ENCODE measurements around the gene CREB3.

Gene CREB3

GRCh38 chr9:35738924-35739323, 6.5 kb downstream of the CREB3 start:
- no peak overlapping the region for H3K4me3 ChIP-seq (ENCODE audit: low read length)
- H3K27me3 ChIP-seq (ENCODE audit: control insufficient read depth, low read length), result no peaks in the 10 kb centered on the region
- H3K9me3 ChIP-seq (ENCODE audit: control insufficient read depth, insufficient read depth, low read length), result no peaks in the 10 kb centered on the region
- peaks cover 5% of the 10 kb centered on the region; the same call in 1 of the 2 replicates for H4K20me1 ChIP-seq (ENCODE audit: control insufficient read depth, insufficient read depth, low read depth, low read length)
- H3K9me2 ChIP-seq (replicated peaks; ENCODE audit: control insufficient read depth, low read length), result no peaks in the 10 kb centered on the region
- H3K36me3 ChIP-seq (ENCODE audit: control insufficient read depth, low read length), result peaks cover 83% of the 10 kb centered on the region
- no peak overlapping the region for H3K4me2 ChIP-seq (ENCODE audit: low read length)
- peaks cover 10% of the 10 kb centered on the region for H3K4me1 ChIP-seq (ENCODE audit: control insufficient read depth, low read length)
- H3K79me2 ChIP-seq (ENCODE audit: control insufficient read depth, low read length), result no peaks in the 10 kb centered on the region; the same call in 1 of the 2 replicates
- H3K27ac ChIP-seq (ENCODE audit: low read depth, low read length), result no peak overlapping the region
- H3F3A ChIP-seq (ENCODE audit: control insufficient read depth, insufficient read depth), result no peaks in the 10 kb centered on the region
- TF ChIP-seq EZH2phosphoT487 (IDR thresholded peaks at IDR 0.05; ENCODE audit: borderline replicate concordance, low read length) (no peak), CTCF (IDR thresholded peaks at IDR 0.05; ENCODE audit: low read depth, low read length, poor library complexity, severe bottlenecking) (no peak)

- Histone ChIP-seq H3K36me3 (ENCODE audit: control insufficient read depth, low read length) (peaks cover 87% of the 10 kb centered on the region), H3K4me2 (ENCODE audit: low read length) (no peak overlapping the region), H3K27me3 (ENCODE audit: control insufficient read depth, low read length) (no peaks in the 10 kb centered on the region), H3K4me3 (ENCODE audit: low read length) (no peak overlapping the region), H3K9me3 (ENCODE audit: control insufficient read depth, insufficient read depth, low read length) (no peaks in the 10 kb centered on the region), H3K9me2 (replicated peaks; ENCODE audit: control insufficient read depth, low read length) (no peaks in the 10 kb centered on the region), H3K27ac (ENCODE audit: low read depth, low read length) (no peak overlapping the region), H3K79me2 (ENCODE audit: control insufficient read depth, low read length) (no peaks in the 10 kb centered on the region; the same call in 1 of the 2 replicates), H4K20me1 (ENCODE audit: control insufficient read depth, insufficient read depth, low read depth, low read length) (peaks cover 5% of the 10 kb centered on the region; the same call in 1 of the 2 replicates), H3K4me1 (ENCODE audit: control insufficient read depth, low read length) (peaks cover 5% of the 10 kb centered on the region; the same call in 1 of the 2 replicates), H3F3A (ENCODE audit: control insufficient read depth, insufficient read depth) (no peaks in the 10 kb centered on the region; the same call in 1 of the 2 replicates)
- TF ChIP-seq CTCF (IDR thresholded peaks at IDR 0.05; ENCODE audit: low read depth, low read length, poor library complexity, severe bottlenecking) (no peak), EZH2phosphoT487 (IDR thresholded peaks at IDR 0.05; ENCODE audit: borderline replicate concordance, low read length) (no peak)
Observed at GRCh38 chr9:35740243-35740642, 7.8 kb downstream of the CREB3 start.

GRCh38 chr9:35741740-35742139, 9.3 kb downstream of the CREB3 start:
- no peak overlapping the region for H3K27ac ChIP-seq (ENCODE audit: low read depth, low read length)
- H4K20me1 ChIP-seq (ENCODE audit: control insufficient read depth, insufficient read depth, low read depth, low read length), result no peaks in the 10 kb centered on the region
- peaks cover 73% of the 10 kb centered on the region for H3K36me3 ChIP-seq (ENCODE audit: control insufficient read depth, low read length)
- no peak overlapping the region for H3K4me3 ChIP-seq (ENCODE audit: low read length)
- H3K9me3 ChIP-seq (ENCODE audit: control insufficient read depth, insufficient read depth, low read length), result no peaks in the 10 kb centered on the region
- no peaks in the 10 kb centered on the region for H3K27me3 ChIP-seq (ENCODE audit: control insufficient read depth, low read length)
- H3K4me1 ChIP-seq (ENCODE audit: control insufficient read depth, low read length), result peaks cover 11% of the 10 kb centered on the region
- H3K4me2 ChIP-seq (ENCODE audit: low read length), result no peak overlapping the region
- peaks cover 11% of the 10 kb centered on the region for H3K79me2 ChIP-seq (ENCODE audit: control insufficient read depth, low read length)
- H3K9me2 ChIP-seq (replicated peaks; ENCODE audit: control insufficient read depth, low read length), result no peaks in the 10 kb centered on the region
- TF ChIP-seq CTCF (IDR thresholded peaks at IDR 0.05; ENCODE audit: low read depth, low read length, poor library complexity, severe bottlenecking) (no peak), EZH2phosphoT487 (IDR thresholded peaks at IDR 0.05; ENCODE audit: borderline replicate concordance, low read length) (no peak)
- H3F3A ChIP-seq (ENCODE audit: control insufficient read depth, insufficient read depth), result no peaks in the 10 kb centered on the region; the same call in 1 of the 2 replicates
